ENCODE data around the gene ZNF236.
"Not testable (repeated sequence)": the region's sequence is repeated elsewhere in the genome, so short reads cannot be mapped to it uniquely, and the experiment has no call there.

DNA sequence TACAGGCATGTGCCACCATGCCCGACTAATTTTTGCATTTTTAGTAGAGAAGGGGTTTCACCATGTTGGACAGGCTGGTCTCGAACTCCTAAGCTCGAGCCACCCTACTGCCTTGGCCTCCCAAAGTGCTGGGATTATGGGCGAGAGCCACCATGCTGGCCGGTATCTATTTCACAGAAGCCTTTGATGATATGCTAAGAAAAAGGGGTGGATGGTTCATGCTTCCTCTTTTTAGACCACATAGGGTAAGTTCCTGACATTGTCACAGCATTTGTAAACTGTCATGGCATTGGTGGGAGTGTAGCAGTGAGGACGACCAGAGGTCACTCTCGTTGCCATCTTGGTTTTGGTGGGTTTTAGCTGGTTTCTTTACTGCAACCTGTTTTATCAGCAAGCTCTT, 10.8 kb upstream of the ZNF236 start:
- TF ChIP-seq SIX4 (CRISPR knock-in tag; IDR thresholded peaks at IDR 0.05); GRHL1 (CRISPR knock-in tag; conservative IDR thresholded peaks at IDR 0.05): not testable (repeated sequence)
